Erythroblast (primary cell): ENCODE data around the gene SLCO2B1.

Source experiments
- GATA1 ChIP-seq: IDR thresholded peaks from 2 replicates; pipeline ENCODE4 v1.6.1; 2011; ENCODE audit warnings: low read depth, mild to moderate bottlenecking, control low read depth, low read length, moderate library complexity
- POLR2A ChIP-seq: IDR thresholded peaks from 2 replicates; pipeline ENCODE4 v1.6.1; 2011; ENCODE audit warnings: mild to moderate bottlenecking, low read length

- TF ChIP-seq POLR2A, result no peak
- TF ChIP-seq GATA1, result no peak
These were observed 10.4 kb upstream of the SLCO2B1 start for GRCh38 chr11:75140269-75141138.
